Activated T-cell treated with anti-CD3 and anti-CD28 coated beads for 4 hours (primary cell): Measurements from ENCODE around the gene LRRC8B.
"Not testable (repeated sequence)": the region's sequence is repeated elsewhere in the genome, so short reads cannot be mapped to it uniquely, and the experiment has no call there.

ENCODE experiments used
- DNase-seq: peaks from one replicate; pipeline ENCODE4 v3.0.0-alpha.2; 2020

The LRRC8B gene

GRCh38 chr1:89524369-89525168 lies at the start of gene LRRC8B:
Gene LRRC8B (plus strand): TSS chr1:89524829. CDS start chr1:89582651, 57,822 bp downstream.
- DNase-seq, result peak; percentile 89

DNA sequence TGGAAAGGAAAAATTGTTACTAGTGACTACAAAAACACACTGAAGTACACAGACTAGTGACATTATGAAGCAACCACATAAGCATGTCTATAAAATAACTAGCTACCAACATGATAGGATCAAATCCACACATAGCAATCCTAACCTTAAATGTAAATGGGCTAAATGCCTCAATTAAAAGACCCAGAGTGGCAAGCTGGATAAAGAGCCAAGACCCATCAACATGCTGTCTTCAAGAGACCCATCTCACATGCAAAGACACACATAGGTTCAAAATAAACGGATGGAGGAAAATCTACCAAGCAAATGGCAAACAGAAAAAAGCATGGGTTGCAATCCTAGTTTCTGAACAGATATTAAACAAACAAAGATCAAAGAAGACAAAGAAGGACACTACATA lies 49.4 kb upstream of the LRRC8B start:
- DNase-seq, result no peak

DNA sequence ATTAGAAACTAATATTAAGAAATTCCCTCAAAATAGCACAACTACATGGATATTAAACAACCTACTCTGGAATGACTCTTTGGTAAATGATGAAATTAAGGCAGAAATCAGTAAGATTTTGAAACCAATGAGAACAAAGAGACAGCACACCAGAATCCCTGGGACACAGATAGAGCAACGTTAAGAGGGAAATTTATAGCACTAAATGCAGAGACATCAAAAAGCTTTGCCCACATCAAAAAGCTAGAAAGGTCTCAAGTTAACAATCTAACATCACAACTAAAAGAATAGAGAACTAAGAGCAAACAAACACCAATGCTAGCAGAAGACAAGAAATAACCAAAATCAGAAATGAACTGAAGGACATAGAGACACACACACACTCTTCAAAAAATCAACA lies 48.6 kb upstream of the LRRC8B start:
- no peak for DNase-seq

DNA sequence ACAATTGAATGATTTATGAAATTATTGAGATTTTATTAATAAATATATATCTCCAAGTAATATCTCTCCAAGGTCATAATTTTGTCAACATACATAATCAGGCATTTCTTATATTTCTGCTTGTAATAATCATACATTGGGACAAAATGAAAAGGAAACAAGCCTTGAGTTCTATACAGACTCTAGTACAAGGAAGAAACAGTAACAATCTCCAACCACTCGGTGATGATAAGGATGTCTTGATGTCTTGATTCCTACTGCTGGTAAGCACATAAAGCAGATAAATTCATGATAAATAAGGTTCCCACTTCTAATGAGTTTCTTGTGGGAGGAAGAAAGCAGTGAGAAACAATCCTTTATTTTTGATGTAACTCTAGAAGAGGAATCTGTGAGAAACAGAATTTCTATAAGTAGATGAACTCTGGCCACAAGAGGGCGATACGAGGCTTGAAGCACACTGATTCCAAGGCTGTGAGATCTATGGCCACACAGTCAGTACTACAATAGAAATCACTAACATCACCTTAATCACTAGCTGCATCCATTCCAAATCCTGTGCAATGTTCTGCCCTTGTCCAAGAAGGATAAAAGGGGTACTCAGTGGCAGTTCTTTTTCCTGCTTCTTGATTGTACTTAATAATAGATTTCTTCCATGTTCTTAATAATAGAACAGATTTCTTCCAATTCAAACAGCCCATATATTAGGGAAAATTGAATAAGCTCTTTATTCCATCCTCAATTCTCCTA lies 41.4 kb upstream of the LRRC8B start:
- DNase-seq, result peak; percentile 81

- DNase-seq, result no peak
These were observed 40.9 kb upstream of the LRRC8B start for GRCh38 chr1:89483757-89484077.

- DNase-seq, result no peak
These were observed 40.3 kb upstream of the LRRC8B start for GRCh38 chr1:89484092-89485038.

- no peak for DNase-seq
These were observed 36.7 kb upstream of the LRRC8B start for GRCh38 chr1:89487972-89488371.

DNA sequence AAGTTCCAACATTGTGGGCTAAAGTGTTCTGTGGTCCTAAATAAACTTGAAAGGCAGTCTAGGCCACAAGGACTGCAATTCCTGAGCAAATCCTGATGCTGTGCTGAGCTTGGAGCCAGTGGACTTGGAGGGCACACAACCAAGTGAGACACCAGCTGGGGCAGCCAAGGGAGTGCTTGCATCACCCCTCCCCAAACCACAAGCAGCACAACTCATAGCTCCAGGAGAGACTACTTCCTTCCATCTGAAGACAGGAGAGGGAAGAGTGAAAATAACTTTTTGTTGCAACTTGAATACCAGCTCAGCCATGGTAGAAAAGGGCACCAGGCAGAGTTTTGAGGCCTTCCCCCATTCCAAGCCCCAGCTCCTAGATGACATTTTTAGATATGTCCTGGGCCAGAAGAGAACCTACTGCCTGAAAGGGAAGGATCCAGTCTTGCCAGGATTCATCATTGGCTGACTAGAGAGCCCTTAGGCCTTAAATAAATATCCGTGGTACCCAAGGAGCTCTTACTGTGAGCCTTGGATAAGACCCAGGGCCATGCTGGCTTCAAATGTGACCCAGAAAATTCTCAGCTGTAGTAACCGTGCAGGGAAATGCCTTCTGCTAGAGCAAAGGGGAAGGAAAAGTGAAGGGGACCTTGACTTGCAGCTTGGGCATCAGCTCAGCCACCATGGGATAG lies 35.4 kb upstream of the LRRC8B start:
- DNase-seq, result no peak

DNA sequence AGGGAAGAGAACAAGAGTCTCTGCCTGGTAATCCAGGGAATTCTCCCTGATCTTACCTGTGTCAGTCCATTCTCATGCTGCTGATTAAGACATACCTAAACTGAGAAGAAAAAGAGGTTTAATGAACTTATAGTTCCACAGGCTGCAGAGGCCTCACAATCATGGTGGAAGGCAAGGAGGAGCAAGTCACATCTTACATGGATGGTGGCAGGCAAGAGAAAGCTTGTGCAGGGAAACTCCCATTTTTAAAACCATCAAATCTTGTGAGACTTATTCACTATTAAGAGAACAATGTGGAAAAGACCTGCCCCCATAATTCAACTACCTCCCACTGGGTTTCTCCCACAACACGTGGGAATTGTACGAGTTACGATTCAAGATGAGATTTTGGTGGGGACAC lies 34.2 kb upstream of the LRRC8B start:
- no peak for DNase-seq

GRCh38 chr1:89499320-89499719 lies 25.3 kb upstream of the LRRC8B start:
- no peak for DNase-seq

DNA sequence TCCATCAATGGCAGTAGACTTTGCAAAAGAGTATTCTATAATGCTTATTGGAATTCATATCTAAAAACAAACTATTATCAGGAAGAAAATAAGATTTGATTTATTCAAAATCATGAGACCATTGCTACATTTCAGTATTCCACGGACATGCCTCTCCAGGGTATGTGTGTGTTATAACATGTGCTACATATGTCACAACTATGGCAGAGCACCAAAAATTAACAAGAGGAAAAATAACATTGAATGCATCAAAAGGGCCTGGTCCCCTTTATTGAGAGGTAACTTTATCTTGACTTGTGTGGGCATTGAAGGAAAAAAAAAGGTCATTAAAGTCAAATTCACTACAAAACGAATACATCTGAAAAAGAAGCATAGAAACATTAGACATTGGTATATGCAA lies 22.6 kb upstream of the LRRC8B start:
- no peak for DNase-seq

GRCh38 chr1:89502895-89503294 lies 21.7 kb upstream of the LRRC8B start:
- DNase-seq, result no peak

DNA sequence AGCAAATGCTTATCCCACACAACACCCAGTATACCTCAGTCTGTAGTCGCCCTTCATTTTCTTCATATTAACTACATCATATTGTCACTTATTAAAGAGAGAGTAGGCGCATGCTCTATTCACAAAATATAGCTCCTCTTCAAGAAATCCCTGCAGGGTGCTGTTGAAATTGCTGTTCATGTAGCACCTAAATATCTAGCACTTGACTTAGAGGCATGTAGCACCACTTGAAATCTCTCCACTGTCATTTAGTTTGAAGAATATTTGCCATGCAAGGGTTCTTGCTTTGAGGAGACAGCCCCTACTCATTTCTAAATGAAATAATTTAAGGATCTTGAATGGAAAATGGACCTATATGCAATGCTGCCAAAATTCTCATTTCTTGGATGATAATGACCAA lies 20.9 kb upstream of the LRRC8B start:
- no peak for DNase-seq

DNA sequence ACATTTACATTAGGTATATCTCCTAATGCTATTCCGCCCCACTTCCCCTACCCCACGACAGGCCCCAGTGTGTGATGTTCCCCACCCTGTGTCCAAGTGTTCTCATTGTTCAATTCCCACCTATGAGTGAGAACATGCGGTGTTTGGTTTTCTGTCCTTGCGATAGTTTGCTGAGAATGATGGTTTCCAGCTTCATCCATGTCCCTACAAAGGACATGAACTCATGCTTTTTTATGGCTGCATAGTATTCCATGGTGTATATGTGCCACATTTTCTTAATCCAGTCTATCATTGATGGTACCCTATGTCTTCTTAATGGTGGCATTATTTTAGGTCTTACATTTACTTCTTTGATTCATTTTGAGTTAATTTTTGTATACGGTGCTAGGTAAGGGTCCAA lies 14.6 kb upstream of the LRRC8B start:
- DNase-seq, result not testable (repeated sequence)

GRCh38 chr1:89512996-89513720 lies 11.5 kb upstream of the LRRC8B start:
- DNase-seq, result no peak

DNA sequence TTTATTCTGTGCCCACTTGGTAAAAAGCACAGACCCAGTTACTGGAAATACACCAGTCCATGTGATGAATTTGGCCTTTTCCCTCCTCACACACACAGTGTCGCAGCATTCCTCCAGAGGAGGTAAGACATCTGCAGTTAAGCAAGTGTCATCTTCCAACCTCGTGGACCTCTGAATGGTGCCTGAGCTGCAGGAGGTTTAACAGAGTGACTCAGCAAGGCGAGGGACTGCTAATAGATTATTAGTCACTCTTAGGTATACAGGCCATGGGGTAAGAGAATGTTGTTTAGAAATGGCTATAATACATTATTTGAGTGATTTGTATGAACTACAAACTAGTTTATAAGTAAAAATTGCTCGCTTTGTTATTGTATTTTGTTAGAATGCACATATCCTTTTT lies 8.6 kb upstream of the LRRC8B start:
- DNase-seq, result no peak

GRCh38 chr1:89518221-89518631 lies 6.4 kb upstream of the LRRC8B start:
- no peak for DNase-seq

DNA sequence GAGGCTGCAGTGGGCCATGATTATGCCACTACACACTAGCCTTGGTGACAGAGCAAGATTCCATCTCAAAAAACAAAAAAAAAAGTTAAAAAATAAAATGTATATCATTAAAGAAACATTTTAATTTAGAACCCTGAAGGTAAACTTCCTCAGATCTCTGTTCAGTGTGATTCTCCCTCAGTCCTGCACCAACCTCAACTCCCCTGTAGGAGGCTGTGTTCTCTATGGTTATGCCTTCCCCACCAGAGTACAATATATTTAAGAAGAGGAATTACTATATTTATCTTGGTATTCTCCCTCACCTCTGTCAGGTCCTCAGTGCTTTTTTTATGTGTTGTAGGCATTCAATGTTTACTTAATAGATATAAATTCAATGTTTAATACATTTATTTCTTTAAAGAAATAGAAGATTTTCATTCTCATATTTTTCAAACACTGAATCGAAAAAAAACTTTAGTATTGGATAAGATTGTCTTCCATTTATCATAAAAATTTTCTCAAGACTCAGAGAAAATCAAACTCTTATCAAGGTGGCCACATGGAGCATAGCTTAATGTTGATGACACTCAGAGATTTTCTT lies 4.8 kb upstream of the LRRC8B start:
- peak; percentile 37 for DNase-seq

DNA sequence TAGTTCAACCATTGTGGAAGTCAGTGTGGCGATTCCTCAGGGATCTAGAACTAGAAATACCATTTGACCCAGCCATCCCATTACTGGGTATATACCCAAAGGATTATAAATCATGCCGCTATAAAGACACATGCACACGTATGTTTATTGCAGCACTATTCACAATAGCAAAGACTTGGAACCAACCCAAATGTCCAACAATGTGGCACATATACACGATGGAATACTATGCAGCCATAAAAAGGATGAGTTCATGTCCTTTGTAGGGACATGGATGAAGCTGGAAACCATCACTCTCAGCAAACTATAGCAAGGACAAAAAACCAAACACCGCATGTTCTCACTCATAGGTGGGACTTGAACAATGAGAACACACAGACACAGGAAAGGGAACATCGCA lies 2.7 kb upstream of the LRRC8B start:
- DNase-seq, result not testable (repeated sequence)

DNA sequence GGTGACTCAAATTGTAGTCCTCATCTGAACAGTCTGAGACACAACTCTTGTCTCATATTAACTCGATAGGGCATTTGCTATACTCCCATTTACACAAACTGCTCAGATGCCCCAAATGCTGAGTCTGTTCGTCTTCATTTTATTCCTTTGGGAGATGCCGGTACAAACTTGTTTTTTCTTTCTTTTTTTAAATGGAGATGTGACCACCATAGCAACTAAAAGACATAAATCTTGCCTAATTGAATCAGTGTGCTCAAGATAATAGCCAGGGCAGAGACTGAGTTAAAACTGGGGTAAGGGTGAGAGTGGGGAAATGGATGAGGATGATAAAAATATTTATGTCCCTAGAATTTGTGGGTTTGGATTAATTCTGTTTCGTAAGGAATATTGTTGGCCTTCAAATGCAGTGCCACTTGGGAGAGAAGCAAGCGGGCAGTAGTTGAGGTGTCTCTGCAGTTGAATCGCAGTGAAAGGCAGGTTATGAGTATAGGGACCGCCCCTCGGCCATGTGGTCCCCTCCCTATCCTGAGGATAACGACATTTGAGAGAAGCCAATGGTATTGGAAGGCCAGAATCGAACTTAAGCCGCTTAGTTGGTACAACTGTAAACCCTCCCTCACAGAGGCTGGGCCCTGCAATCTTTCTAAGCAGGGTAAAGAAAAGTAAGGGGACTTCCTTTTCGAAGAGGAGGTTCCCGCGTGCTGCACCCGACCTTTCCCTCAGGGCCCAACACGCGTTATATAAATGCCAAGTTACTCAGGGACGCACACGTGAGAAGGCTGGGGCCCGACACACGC lies 859 bp upstream of the LRRC8B start:
- DNase-seq, result peak; percentile 55
